Measurements from ENCODE around the gene ECE1.
A peak's percentile ranks its signal among the peaks of the same experiment; 100 is the strongest.
"Not testable (repeated sequence)": the region's sequence is repeated elsewhere in the genome, so short reads cannot be mapped to it uniquely, and the experiment has no call there.

ECE1 gene

GRCh38 chr1:21217812-21218596 is 72.3 kb downstream of the ECE1 start:
- FAIRE-seq: no peak

GRCh38 chr1:21216835-21217811 is 73.1 kb downstream of the ECE1 start:
- peak; percentile 55 for DNase-seq (ENCODE audit: insufficient read length, low spot score)
- FAIRE-seq: peak; percentile 90
- TF ChIP-seq POLR2AphosphoS5 (IDR thresholded peaks at IDR 0.05; ENCODE audit: low read depth, low read length): no peak
- TF ChIP-seq PAX5 (IDR thresholded peaks at IDR 0.05; ENCODE audit: insufficient read depth, low read length, severe bottlenecking): no peak
- no peak for TF ChIP-seq POLR2A (IDR thresholded peaks at IDR 0.05; ENCODE audit: low read depth, low read length)
- TF ChIP-seq SPI1 (IDR thresholded peaks at IDR 0.05; ENCODE audit: low read depth, low read length): no peak
- TF ChIP-seq TAF1 (IDR thresholded peaks at IDR 0.05; ENCODE audit: low read depth, low read length): no peak
- TF ChIP-seq POU2F2 (IDR thresholded peaks at IDR 0.05; ENCODE audit: low read depth, low read length): no peak

More at GRCh38 chr1:21217812-21218596, 72.3 kb downstream of the ECE1 start:
- TF ChIP-seq PAX5 (IDR thresholded peaks at IDR 0.05; ENCODE audit: insufficient read depth, low read length, severe bottlenecking) (no peak), TAF1 (IDR thresholded peaks at IDR 0.05; ENCODE audit: low read depth, low read length) (no peak), SPI1 (IDR thresholded peaks at IDR 0.05; ENCODE audit: low read depth, low read length) (no peak), POLR2AphosphoS5 (IDR thresholded peaks at IDR 0.05; ENCODE audit: low read depth, low read length) (no peak)
- peak; percentile 45 for DNase-seq (ENCODE audit: insufficient read length, low spot score)

DNA sequence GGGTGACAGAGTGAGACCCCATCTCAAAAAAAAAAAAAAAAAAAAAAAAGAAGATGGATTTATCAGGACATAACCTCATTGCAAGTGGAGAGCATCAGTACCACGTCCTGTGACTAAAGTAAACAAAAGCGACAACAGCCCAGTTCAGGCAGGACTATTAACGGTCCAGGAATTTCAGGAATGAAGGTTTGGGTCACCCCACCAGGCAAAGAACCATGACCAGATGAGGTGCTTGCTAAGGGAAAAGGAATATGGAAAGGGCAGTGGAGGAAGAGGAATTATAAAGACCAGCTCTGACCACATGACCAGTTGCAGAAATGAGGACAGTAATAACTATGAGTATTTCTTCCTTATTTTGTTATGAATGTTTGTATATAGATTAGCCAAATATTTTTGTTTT is 78.1 kb downstream of the ECE1 start:
- TF ChIP-seq TAF1 (IDR thresholded peaks at IDR 0.05; ENCODE audit: low read depth, low read length): no peak
- no peak for TF ChIP-seq POLR2AphosphoS5 (IDR thresholded peaks at IDR 0.05; ENCODE audit: low read depth, low read length)
- FAIRE-seq (no peak), DNase-seq (ENCODE audit: insufficient read length, low spot score) (no peak)

GRCh38 chr1:21208137-21208700 is 82.0 kb downstream of the ECE1 start:
- FAIRE-seq: peak; percentile 79
- not testable (repeated sequence) for DNase-seq (ENCODE audit: insufficient read length, low spot score)

GRCh38 chr1:21206117-21206516 is 84.1 kb downstream of the ECE1 start:
- TF ChIP-seq PAX5 (IDR thresholded peaks at IDR 0.05; ENCODE audit: insufficient read depth, low read length, severe bottlenecking) (no peak), POU2F2 (IDR thresholded peaks at IDR 0.05; ENCODE audit: low read depth, low read length) (no peak), TAF1 (IDR thresholded peaks at IDR 0.05; ENCODE audit: low read depth, low read length) (no peak), POLR2A (IDR thresholded peaks at IDR 0.05; ENCODE audit: low read depth, low read length) (no peak)
- DNase-seq (ENCODE audit: insufficient read length, low spot score) (no peak), FAIRE-seq (no peak)

- TF ChIP-seq POU2F2 (IDR thresholded peaks at IDR 0.05; ENCODE audit: low read depth, low read length) (no peak), TAF1 (IDR thresholded peaks at IDR 0.05; ENCODE audit: low read depth, low read length) (no peak), SPI1 (IDR thresholded peaks at IDR 0.05; ENCODE audit: low read depth, low read length) (no peak), POLR2A (IDR thresholded peaks at IDR 0.05; ENCODE audit: low read depth, low read length) (no peak), POLR2AphosphoS5 (IDR thresholded peaks at IDR 0.05; ENCODE audit: low read depth, low read length) (no peak), PAX5 (IDR thresholded peaks at IDR 0.05; ENCODE audit: insufficient read depth, low read length, severe bottlenecking) (no peak)
- FAIRE-seq: no peak
- no peak for DNase-seq (ENCODE audit: insufficient read length, low spot score)
Observed at GRCh38 chr1:21205416-21205815, 84.8 kb downstream of the ECE1 start.

DNA sequence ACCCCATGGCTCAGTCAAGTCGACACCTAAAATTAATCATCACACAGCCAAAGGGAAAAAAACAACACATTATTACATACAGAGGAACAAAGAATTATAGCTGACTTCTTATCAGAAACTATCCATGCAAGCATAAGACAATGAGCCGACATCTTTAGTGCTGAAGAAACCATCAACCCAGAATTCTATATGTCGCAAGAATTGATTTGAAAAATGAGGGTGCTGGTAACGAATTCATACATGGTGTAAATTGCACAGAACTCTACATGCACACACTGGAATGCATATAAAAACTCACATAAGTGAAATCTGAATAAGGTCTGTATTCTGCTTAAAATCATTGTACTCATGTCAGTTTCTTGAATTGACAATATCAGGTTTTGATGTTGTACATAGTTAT is 88.6 kb downstream of the ECE1 start:
- no peak for TF ChIP-seq POLR2A (IDR thresholded peaks at IDR 0.05; ENCODE audit: low read depth, low read length)
- TF ChIP-seq POU2F2 (IDR thresholded peaks at IDR 0.05; ENCODE audit: low read depth, low read length): no peak
- TF ChIP-seq SPI1 (IDR thresholded peaks at IDR 0.05; ENCODE audit: low read depth, low read length): no peak
- no peak for TF ChIP-seq PAX5 (IDR thresholded peaks at IDR 0.05; ENCODE audit: insufficient read depth, low read length, severe bottlenecking)
- TF ChIP-seq TAF1 (IDR thresholded peaks at IDR 0.05; ENCODE audit: low read depth, low read length): no peak
- TF ChIP-seq POLR2AphosphoS5 (IDR thresholded peaks at IDR 0.05; ENCODE audit: low read depth, low read length): no peak
- no peak for DNase-seq (ENCODE audit: insufficient read length, low spot score)
- FAIRE-seq: no peak

GRCh38 chr1:21201238-21201637 is 89.0 kb downstream of the ECE1 start:
- DNase-seq (ENCODE audit: insufficient read length, low spot score); FAIRE-seq: not testable (repeated sequence)

- no peak for TF ChIP-seq POU2F2 (IDR thresholded peaks at IDR 0.05; ENCODE audit: low read depth, low read length)
- TF ChIP-seq SPI1 (IDR thresholded peaks at IDR 0.05; ENCODE audit: low read depth, low read length): no peak
- TF ChIP-seq POLR2A (IDR thresholded peaks at IDR 0.05; ENCODE audit: low read depth, low read length): no peak
- no peak for TF ChIP-seq TAF1 (IDR thresholded peaks at IDR 0.05; ENCODE audit: low read depth, low read length)
- no peak for TF ChIP-seq PAX5 (IDR thresholded peaks at IDR 0.05; ENCODE audit: insufficient read depth, low read length, severe bottlenecking)
- no peak for TF ChIP-seq POLR2AphosphoS5 (IDR thresholded peaks at IDR 0.05; ENCODE audit: low read depth, low read length)
- no peak for DNase-seq (ENCODE audit: insufficient read length, low spot score)
- FAIRE-seq: no peak
Observed at GRCh38 chr1:21200767-21201166, 89.5 kb downstream of the ECE1 start.

GRCh38 chr1:21198929-21199328 is 91.3 kb downstream of the ECE1 start:
- DNase-seq (ENCODE audit: insufficient read length, low spot score) (no peak), FAIRE-seq (no peak)
- TF ChIP-seq TAF1 (IDR thresholded peaks at IDR 0.05; ENCODE audit: low read depth, low read length) (no peak), POLR2AphosphoS5 (IDR thresholded peaks at IDR 0.05; ENCODE audit: low read depth, low read length) (no peak), POU2F2 (IDR thresholded peaks at IDR 0.05; ENCODE audit: low read depth, low read length) (no peak)
